ENCODE data around the gene USP34. TPM values are rescaled to one million over a fixed set of nuclear protein-coding genes. Genes with fewer than 3 reads are reported as not detected.

USP34 gene
- total and polyA plus RNA-seq, 2 donors from 2014 or later, result 37.2 to 112 TPM

- TF ChIP-seq, protein P1, sequence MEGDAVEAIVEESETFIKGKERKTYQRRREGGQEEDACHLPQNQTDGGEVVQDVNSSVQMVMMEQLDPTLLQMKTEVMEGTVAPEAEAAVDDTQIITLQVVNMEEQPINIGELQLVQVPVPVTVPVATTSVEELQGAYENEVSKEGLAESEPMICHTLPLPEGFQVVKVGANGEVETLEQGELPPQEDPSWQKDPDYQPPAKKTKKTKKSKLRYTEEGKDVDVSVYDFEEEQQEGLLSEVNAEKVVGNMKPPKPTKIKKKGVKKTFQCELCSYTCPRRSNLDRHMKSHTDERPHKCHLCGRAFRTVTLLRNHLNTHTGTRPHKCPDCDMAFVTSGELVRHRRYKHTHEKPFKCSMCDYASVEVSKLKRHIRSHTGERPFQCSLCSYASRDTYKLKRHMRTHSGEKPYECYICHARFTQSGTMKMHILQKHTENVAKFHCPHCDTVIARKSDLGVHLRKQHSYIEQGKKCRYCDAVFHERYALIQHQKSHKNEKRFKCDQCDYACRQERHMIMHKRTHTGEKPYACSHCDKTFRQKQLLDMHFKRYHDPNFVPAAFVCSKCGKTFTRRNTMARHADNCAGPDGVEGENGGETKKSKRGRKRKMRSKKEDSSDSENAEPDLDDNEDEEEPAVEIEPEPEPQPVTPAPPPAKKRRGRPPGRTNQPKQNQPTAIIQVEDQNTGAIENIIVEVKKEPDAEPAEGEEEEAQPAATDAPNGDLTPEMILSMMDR (IDR thresholded peaks at IDR 0.05; ENCODE audit: borderline replicate concordance, extremely low read depth, insufficient read depth), result no peak
- peaks cover 0 to 8% (median 3%) of the 10 kb centered on the region in 3 donors for H3K4me1 ChIP-seq (ENCODE audit: control insufficient read depth in 2 of 3, insufficient read depth in 2 of 3, low read depth in 1 of 3, low read length in 3 of 3)
- no peak for DNase-seq
- H3K4me3 ChIP-seq (ENCODE audit: low read length in 3 of 3), result peak overlapping the region in 2 of 3 donors; percentile 78 to 88
- no peak for FAIRE-seq
- H3K9ac ChIP-seq (ENCODE audit: low read length in 3 of 3), result peak overlapping the region in 1 of 3 donors; percentile 14
- H3K9me3 ChIP-seq (ENCODE audit: control insufficient read depth in 2 of 3, insufficient read depth in 1 of 3, low read length in 3 of 3), result no peaks in the 10 kb centered on the region
- H3K36me3 ChIP-seq (ENCODE audit: control insufficient read depth in 2 of 3, insufficient read depth in 3 of 3, low read length in 3 of 3), result peaks cover 0 to 5% (median 3%) of the 10 kb centered on the region in 3 donors
- H3K27me3 ChIP-seq (ENCODE audit: control insufficient read depth, insufficient read depth, low read length), result no peaks in the 10 kb centered on the region
- intact Hi-C loops (cut with DNase I), result no loop called here
- no peak overlapping the region for H3K27ac ChIP-seq (ENCODE audit: low read depth in 2 of 2, low read length in 2 of 2)
Observed at GRCh38 chr2:61145990-61146389, 324.9 kb downstream of the USP34 start.

- H3K4me3 ChIP-seq (ENCODE audit: low read length in 3 of 3), result peak overlapping the region; percentile 78 to 95 (median 88)
- H3K9ac ChIP-seq (ENCODE audit: low read length in 3 of 3), result peak overlapping the region; percentile 14 to 94 (median 83)
- peak; percentile 92 for FAIRE-seq
- no peaks in the 10 kb centered on the region for H3K9me3 ChIP-seq (ENCODE audit: control insufficient read depth in 2 of 3, insufficient read depth in 1 of 3, low read length in 3 of 3)
- DNase-seq, result peak; percentile 97 to 100 (median 99)
- peak overlapping the region; percentile 68 to 76 for H3K27ac ChIP-seq (ENCODE audit: low read depth in 2 of 2, low read length in 2 of 2)
- TF ChIP-seq, protein P1 (IDR thresholded peaks at IDR 0.05; ENCODE audit: borderline replicate concordance, extremely low read depth, insufficient read depth), result no peak
- no peaks in the 10 kb centered on the region for H3K27me3 ChIP-seq (ENCODE audit: control insufficient read depth, insufficient read depth, low read length)
- peaks cover 0 to 5% (median 0%) of the 10 kb centered on the region in 3 donors for H3K36me3 ChIP-seq (ENCODE audit: control insufficient read depth in 2 of 3, insufficient read depth in 3 of 3, low read length in 3 of 3)
- intact Hi-C loops (cut with DNase I), result no loop called here
- H3K4me1 ChIP-seq (ENCODE audit: control insufficient read depth in 2 of 3, insufficient read depth in 2 of 3, low read depth in 1 of 3, low read length in 3 of 3), result peaks cover 0 to 8% (median 3%) of the 10 kb centered on the region in 3 donors
Observed at GRCh38 chr2:61144697-61145268, 326.1 kb downstream of the USP34 start.

GRCh38 chr2:61141151-61141550, 329.7 kb downstream of the USP34 start:
- DNase-seq (no peak), FAIRE-seq (no peak)
- Histone ChIP-seq H3K4me3 (ENCODE audit: low read length in 3 of 3) (no peak overlapping the region), H3K9ac (ENCODE audit: low read length in 3 of 3) (no peak overlapping the region), H3K4me1 (ENCODE audit: control insufficient read depth in 2 of 3, insufficient read depth in 2 of 3, low read depth in 1 of 3, low read length in 3 of 3) (peaks cover 0 to 4% (median 0%) of the 10 kb centered on the region in 3 donors), H3K36me3 (ENCODE audit: control insufficient read depth in 2 of 3, insufficient read depth in 3 of 3, low read length in 3 of 3) (no peaks in the 10 kb centered on the region), H3K27me3 (ENCODE audit: control insufficient read depth, insufficient read depth, low read length) (no peaks in the 10 kb centered on the region), H3K9me3 (ENCODE audit: control insufficient read depth in 2 of 3, insufficient read depth in 1 of 3, low read length in 3 of 3) (no peaks in the 10 kb centered on the region), H3K27ac (ENCODE audit: low read depth in 2 of 2, low read length in 2 of 2) (no peak overlapping the region)
- TF ChIP-seq, protein P1 (IDR thresholded peaks at IDR 0.05; ENCODE audit: borderline replicate concordance, extremely low read depth, insufficient read depth), result no peak
- intact Hi-C loops (cut with DNase I), result no loop called here

Measured in kidney (tissue), 14 donors.